Measurements from ENCODE around the gene PTPN2. TPM values are rescaled to one million over a fixed set of nuclear protein-coding genes. Genes with fewer than 3 reads are reported as not detected.

The PTPN2 gene
- total RNA-seq, 3 donors from 2014 or later (not counting 1 experiment from before 2014, with no cell fraction given) = 110 to 115 (median 112) TPM

- DNase-seq (no peak), ATAC-seq (no peak)
- H3K4me3 Mint-ChIP-seq = peak overlapping the region; percentile 73
- no peaks in the 10 kb centered on the region for H3K36me3 Mint-ChIP-seq
- H3K27me3 Mint-ChIP-seq (ENCODE audit: low read depth in 2 of 2) = no peaks in the 10 kb centered on the region
- intact Hi-C loops (cut with micrococcal nuclease) = no loop called here
- no peaks in the 10 kb centered on the region for H3K9me3 Mint-ChIP-seq
- H3K4me1 ChIP-seq (ENCODE audit: control insufficient read depth, insufficient read depth, low read length) = peaks cover 33% of the 10 kb centered on the region
- peaks cover 82 to 83% of the 10 kb centered on the region in 2 donors for H3K4me1 Mint-ChIP-seq
- peak overlapping the region; percentile 84 to 98 for H3K27ac Mint-ChIP-seq
- no peak for TF ChIP-seq CTCF (IDR thresholded peaks at IDR 0.05)
- peaks cover 5% of the 10 kb centered on the region for H3K36me3 ChIP-seq (ENCODE audit: control insufficient read depth, insufficient read depth, low read length)
- no peak overlapping the region for H3K4me3 ChIP-seq (ENCODE audit: low read length)
- peak overlapping the region; percentile 43 for H3K27ac ChIP-seq (ENCODE audit: low read length)
- 75% methylated on average over 9 of the region's 12 CpGs for WGBS (ENCODE audit: insufficient coverage)
- no peaks in the 10 kb centered on the region for H3K9me3 ChIP-seq (ENCODE audit: control insufficient read depth, insufficient read depth, low read length)
- H3K27me3 ChIP-seq (ENCODE audit: control insufficient read depth, insufficient read depth, low read length) = no peaks in the 10 kb centered on the region
Observed at GRCh38 chr18:12843420-12844350, 40.4 kb downstream of the PTPN2 start.

GRCh38 chr18:12842459-12843380, 41.3 kb downstream of the PTPN2 start:
- Mint-ChIP-seq H3K36me3 (no peaks in the 10 kb centered on the region), H3K4me1 (peaks cover 84 to 87% of the 10 kb centered on the region in 2 donors), H3K27me3 (ENCODE audit: low read depth in 2 of 2) (no peaks in the 10 kb centered on the region), H3K27ac (peak overlapping the region; percentile 92 to 98), H3K9me3 (no peaks in the 10 kb centered on the region), H3K4me3 (peak overlapping the region; percentile 51)
- Histone ChIP-seq H3K27me3 (ENCODE audit: control insufficient read depth, insufficient read depth, low read length) (no peaks in the 10 kb centered on the region), H3K36me3 (ENCODE audit: control insufficient read depth, insufficient read depth, low read length) (no peaks in the 10 kb centered on the region), H3K9me3 (ENCODE audit: control insufficient read depth, insufficient read depth, low read length) (no peaks in the 10 kb centered on the region), H3K27ac (ENCODE audit: low read length) (peak overlapping the region; percentile 8), H3K4me1 (ENCODE audit: control insufficient read depth, insufficient read depth, low read length) (peaks cover 40% of the 10 kb centered on the region), H3K4me3 (ENCODE audit: low read length) (no peak overlapping the region)
- DNase-seq (no peak), ATAC-seq (no peak)
- no peak for TF ChIP-seq CTCF (IDR thresholded peaks at IDR 0.05)
- WGBS (ENCODE audit: insufficient coverage) = 95% methylated on average over 16 of the region's 17 CpGs
- intact Hi-C loops (cut with micrococcal nuclease) = no loop called here

GRCh38 chr18:12841070-12841469, 43.0 kb downstream of the PTPN2 start:
- intact Hi-C loops (cut with micrococcal nuclease) = no loop called here
- Mint-ChIP-seq H3K36me3 (no peaks in the 10 kb centered on the region), H3K9me3 (no peaks in the 10 kb centered on the region), H3K4me3 (peak overlapping the region; percentile 92), H3K27me3 (ENCODE audit: low read depth in 2 of 2) (no peaks in the 10 kb centered on the region), H3K4me1 (peaks cover 82 to 83% of the 10 kb centered on the region in 2 donors), H3K27ac (peak overlapping the region; percentile 92 to 98)
- peak overlapping the region; percentile 85 for H3K27ac ChIP-seq (ENCODE audit: low read length)
- H3K36me3 ChIP-seq (ENCODE audit: control insufficient read depth, insufficient read depth, low read length) = no peaks in the 10 kb centered on the region
- DNase-seq = no peak
- peaks cover 40% of the 10 kb centered on the region for H3K4me1 ChIP-seq (ENCODE audit: control insufficient read depth, insufficient read depth, low read length)
- H3K27me3 ChIP-seq (ENCODE audit: control insufficient read depth, insufficient read depth, low read length) = no peaks in the 10 kb centered on the region
- ATAC-seq = no peak
- 96% methylated on average over 6 of the region's 6 CpGs for WGBS (ENCODE audit: insufficient coverage)
- no peak for TF ChIP-seq CTCF (IDR thresholded peaks at IDR 0.05)
- H3K9me3 ChIP-seq (ENCODE audit: control insufficient read depth, insufficient read depth, low read length) = no peaks in the 10 kb centered on the region
- H3K4me3 ChIP-seq (ENCODE audit: low read length) = no peak overlapping the region

Measured in natural killer cell (primary cell).